CD14-positive monocyte (primary cell): ENCODE measurements around the gene CAPZA1. TPM values are rescaled to one million over a fixed set of nuclear protein-coding genes. Genes with fewer than 3 reads are reported as not detected.

Experiments
- DNase-seq, 3 donors: peaks; one replicate each; pipeline ENCODE4 v3.0.0-alpha.2; 2011 to 2022
- H2AFZ ChIP-seq: 2 replicates; pipeline ENCODE4 v1.6.0; 2012; ENCODE audit warnings: mild to moderate bottlenecking, low read depth, low read length, inconsistent platforms; ENCODE audit not compliant: insufficient read depth, poor library complexity, severe bottlenecking
- H3K27ac ChIP-seq, 2 donors: 1 replicate in 1 of 2; 2 replicates in 1 of 2; pipeline ENCODE4 v1.5.1; 2012 to 2013; ENCODE audit warnings: low read length in 2 of 2, control low read depth in 1 of 2, inconsistent platforms in 1 of 2, low read depth in 1 of 2, mild to moderate bottlenecking in 1 of 2
- H3K27me3 ChIP-seq, 2 donors: one replicate each; pipeline versions ENCODE4 v1.6.0 to v1.6.1; 2011 to 2013; ENCODE audit warnings: low read length in 2 of 2; ENCODE audit not compliant: control insufficient read depth in 2 of 2, insufficient read depth in 2 of 2
- H3K36me3 ChIP-seq, 2 donors: replicated peaks in 1 of 2; 1 replicate in 1 of 2; 2 replicates in 1 of 2; pipeline versions ENCODE4 v1.5.1 to v1.6.1; 2012 to 2013; ENCODE audit warnings: low read length in 2 of 2, control low read depth in 1 of 2, inconsistent platforms in 1 of 2, mild to moderate bottlenecking in 1 of 2; ENCODE audit not compliant: insufficient read depth in 2 of 2, control insufficient read depth in 1 of 2
- H3K4me1 ChIP-seq, 2 donors: 1 replicate in 1 of 2; 2 replicates in 1 of 2; pipeline versions ENCODE4 v1.5.1 to v1.6.1; 2012 to 2013; ENCODE audit warnings: low read length in 2 of 2, control low read depth in 1 of 2, inconsistent platforms in 1 of 2, mild to moderate bottlenecking in 1 of 2, moderate library complexity in 1 of 2; ENCODE audit not compliant: insufficient read depth in 2 of 2, control insufficient read depth in 1 of 2
- H3K4me2 ChIP-seq: replicated peaks from 2 replicates; pipeline ENCODE3; 2012; ENCODE audit warnings: low read length, moderate library complexity, mild to moderate bottlenecking; ENCODE audit not compliant: poor library complexity, severe bottlenecking; ENCODE audit errors: extremely low read depth
- H3K4me3 ChIP-seq, 3 experiments: fragments of 200-600 bp in 1 of 3; sonication (generic) in 1 of 3; replicated peaks in 1 of 3; 1 replicate in 2 of 3; 2 replicates in 1 of 3; pipeline ENCODE4 v1.5.1; 2011 to 2013; ENCODE audit warnings: low read length in 3 of 3, mild to moderate bottlenecking in 3 of 3, control low read depth in 2 of 3, low read depth in 2 of 3, inconsistent platforms in 1 of 3, moderate library complexity in 1 of 3
- H3K79me2 ChIP-seq: 2 replicates; pipeline ENCODE4 v1.6.0; 2012; ENCODE audit warnings: mild to moderate bottlenecking, control low read depth, inconsistent platforms, low read length, moderate library complexity; ENCODE audit not compliant: insufficient read depth
- H3K9ac ChIP-seq: 2 replicates; pipeline ENCODE4 v1.6.0; 2017; ENCODE audit warnings: low read length, mild to moderate bottlenecking; ENCODE audit not compliant: insufficient read depth, poor library complexity, severe bottlenecking
- H3K9me3 ChIP-seq, 2 donors: replicated peaks in 1 of 2; 1 replicate in 1 of 2; 2 replicates in 1 of 2; pipeline versions ENCODE4 v1.5.1 to v1.6.1; 2012 to 2013; ENCODE audit warnings: low read length in 2 of 2, control low read depth in 1 of 2; ENCODE audit not compliant: control insufficient read depth in 1 of 2, insufficient read depth in 1 of 2
- H4K20me1 ChIP-seq: 2 replicates; pipeline ENCODE4 v1.6.0; 2012; ENCODE audit warnings: mild to moderate bottlenecking, low read length, control low read depth, moderate library complexity; ENCODE audit not compliant: insufficient read depth
- H3K27ac Mint-ChIP-seq, 7 donors: one replicate each; pipeline ENCODE4 v1.8.0; 2020; ENCODE audit warnings: mild to moderate bottlenecking in 7 of 7, mixed read lengths in 7 of 7, moderate library complexity in 6 of 7, inconsistent platforms in 2 of 7
- H3K27me3 Mint-ChIP-seq, 3 donors: one replicate each; pipeline ENCODE4 v1.8.0; 2021 to 2022; ENCODE audit warnings: low read depth in 3 of 3, mild to moderate bottlenecking in 3 of 3, mixed read lengths in 3 of 3, moderate library complexity in 3 of 3, inconsistent platforms in 1 of 3
- H3K36me3 Mint-ChIP-seq, 2 donors: one replicate each; pipeline ENCODE4 v1.8.0; 2020; ENCODE audit warnings: mixed read lengths in 2 of 2, inconsistent platforms in 1 of 2, mild to moderate bottlenecking in 1 of 2
- H3K4me1 Mint-ChIP-seq: one replicate; pipeline ENCODE4 v1.8.0; 2020; ENCODE audit warnings: mild to moderate bottlenecking, mixed read lengths
- H3K4me3 Mint-ChIP-seq, 2 donors: one replicate each; pipeline ENCODE4 v1.8.0; 2020; ENCODE audit warnings: mild to moderate bottlenecking in 2 of 2, mixed read lengths in 2 of 2, moderate library complexity in 1 of 2
- H3K9me3 Mint-ChIP-seq, 7 donors: one replicate each; pipeline ENCODE4 v1.8.0; 2020 to 2022; ENCODE audit warnings: mixed read lengths in 7 of 7, mild to moderate bottlenecking in 6 of 7, moderate library complexity in 6 of 7, inconsistent platforms in 2 of 7
- WGBS: methylation state at CpG from one replicate; pipeline ENCODE4 v1.1.5; 2013; ENCODE audit warnings: missing lambda C conversion rate; ENCODE audit not compliant: insufficient coverage; 5-methylcytosine and 5-hydroxymethylcytosine counted together
- intact Hi-C, 2 donors: fragments of 100-400 bp; cut with micrococcal nuclease; formaldehyde crosslinking; loops; one replicate each; pipeline versions ENCODE4 v1.15.0 to v1.15.1; 2023
- polyA plus RNA-seq, 3 donors: library from polyadenylated mRNA; depleted of rRNA in 1 of 3; unstranded in 2 of 3; stranded (reverse) in 1 of 3; fragments of 300-500 nt in 2 of 3; fragments of >200 nt in 1 of 3; fragmentation: Illumina TruSeq in 2 of 3; gene quantifications; 1 replicate in 2 of 3; 2 replicates in 1 of 3; pipeline ENCODE4 v1.2.3, GENCODE V29; 2012 to 2021
- TF ChIP-seq, protein P1 (sequence below): fragments of 200-600 bp; IDR thresholded peaks from one replicate; pipeline ENCODE4 v1.8.0; 2022; ENCODE audit warnings: antibody characterized with exemption, mild to moderate bottlenecking

The CAPZA1 gene
- polyA plus RNA-seq, 3 donors: 93.4 to 357 (median 339) TPM

- Mint-ChIP-seq H3K4me1 (peaks cover 9% of the 10 kb centered on the region), H3K27ac (no peak overlapping the region), H3K36me3 (peaks cover 85 to 93% of the 10 kb centered on the region in 2 donors), H3K4me3 (no peak overlapping the region), H3K9me3 (peaks cover 0 to 2% (median 0%) of the 10 kb centered on the region in 7 donors), H3K27me3 (no peaks in the 10 kb centered on the region)
- Histone ChIP-seq H3K27me3 (no peaks in the 10 kb centered on the region), H3K27ac (no peak overlapping the region), H3K36me3 (peaks cover 92 to 100% of the 10 kb centered on the region in 2 donors), H3K4me1 (no peaks in the 10 kb centered on the region), H3K9ac (no peak overlapping the region), H3K79me2 (no peaks in the 10 kb centered on the region), H4K20me1 (peaks cover 91% of the 10 kb centered on the region), H3K9me3 (no peaks in the 10 kb centered on the region), H2AFZ (no peak overlapping the region), H3K4me3 (no peak overlapping the region), H3K4me2 (no peak overlapping the region)
- no CpG with 5 or more reads among the region's 2 CpGs for whole genome bisulfite sequencing
- TF ChIP-seq, protein P1, sequence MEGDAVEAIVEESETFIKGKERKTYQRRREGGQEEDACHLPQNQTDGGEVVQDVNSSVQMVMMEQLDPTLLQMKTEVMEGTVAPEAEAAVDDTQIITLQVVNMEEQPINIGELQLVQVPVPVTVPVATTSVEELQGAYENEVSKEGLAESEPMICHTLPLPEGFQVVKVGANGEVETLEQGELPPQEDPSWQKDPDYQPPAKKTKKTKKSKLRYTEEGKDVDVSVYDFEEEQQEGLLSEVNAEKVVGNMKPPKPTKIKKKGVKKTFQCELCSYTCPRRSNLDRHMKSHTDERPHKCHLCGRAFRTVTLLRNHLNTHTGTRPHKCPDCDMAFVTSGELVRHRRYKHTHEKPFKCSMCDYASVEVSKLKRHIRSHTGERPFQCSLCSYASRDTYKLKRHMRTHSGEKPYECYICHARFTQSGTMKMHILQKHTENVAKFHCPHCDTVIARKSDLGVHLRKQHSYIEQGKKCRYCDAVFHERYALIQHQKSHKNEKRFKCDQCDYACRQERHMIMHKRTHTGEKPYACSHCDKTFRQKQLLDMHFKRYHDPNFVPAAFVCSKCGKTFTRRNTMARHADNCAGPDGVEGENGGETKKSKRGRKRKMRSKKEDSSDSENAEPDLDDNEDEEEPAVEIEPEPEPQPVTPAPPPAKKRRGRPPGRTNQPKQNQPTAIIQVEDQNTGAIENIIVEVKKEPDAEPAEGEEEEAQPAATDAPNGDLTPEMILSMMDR: no peak
- DNase-seq: no peak
- intact Hi-C loops: no loop called here
These were observed 47.3 kb downstream of the CAPZA1 start for GRCh38 chr1:112666946-112667345.

GRCh38 chr1:112672009-112672408 lies 52.4 kb downstream of the CAPZA1 start:
- H4K20me1 ChIP-seq: peaks cover 48% of the 10 kb centered on the region
- H3K4me3 Mint-ChIP-seq: no peak overlapping the region
- no peak overlapping the region for H3K4me3 ChIP-seq
- peaks cover 0 to 10% (median 7%) of the 10 kb centered on the region in 3 donors for H3K27me3 Mint-ChIP-seq
- H3K4me1 ChIP-seq: peaks cover 20 to 23% of the 10 kb centered on the region in 2 donors
- no peaks in the 10 kb centered on the region for H3K79me2 ChIP-seq
- H3K36me3 Mint-ChIP-seq: peaks cover 51 to 57% of the 10 kb centered on the region in 2 donors
- H2AFZ ChIP-seq: no peak overlapping the region
- H3K9me3 Mint-ChIP-seq: no peaks in the 10 kb centered on the region
- no peaks in the 10 kb centered on the region for H3K27me3 ChIP-seq
- no peak overlapping the region for H3K9ac ChIP-seq
- peaks cover 35% of the 10 kb centered on the region for H3K4me1 Mint-ChIP-seq
- DNase-seq: no peak
- WGBS: 100% methylated on average over 1 of the region's 2 CpGs
- no peaks in the 10 kb centered on the region for H3K9me3 ChIP-seq
- no peak overlapping the region for H3K4me2 ChIP-seq
- H3K27ac ChIP-seq: no peak overlapping the region
- peak overlapping the region in 2 of 7 donors; percentile 6 to 55 for H3K27ac Mint-ChIP-seq
- H3K36me3 ChIP-seq: peaks cover 48 to 60% of the 10 kb centered on the region in 2 donors
- intact Hi-C loops: loop anchor here in 1 of 2 donors (5.0 kb wide), 2 partner anchors 35 to 45 kb away; partner anchors contain the start of gene RHOC
- TF ChIP-seq, protein P1: no peak
